GM23338 (cell line): ENCODE data around the gene RGSL1.

Experiments
- EZH2 ChIP-seq: fragments of 200-600 bp; sonication (generic); IDR thresholded peaks from one replicate; pipeline ENCODE4 v1.8.0; 2017; ENCODE audit warnings: antibody characterized with exemption, mild to moderate bottlenecking, low read depth; ENCODE audit not compliant: unreplicated experiment
- STAT1 ChIP-seq: IDR thresholded peaks from one replicate; pipeline ENCODE4 v1.6.1; 2016; ENCODE audit warnings: antibody characterized with exemption; ENCODE audit not compliant: unreplicated experiment
- TF ChIP-seq, protein P1 (sequence below), 2 experiments: fragments of 200-600 bp in 1 of 2; sonication (generic) in 1 of 2; conservative IDR thresholded peaks; 2 replicates each; pipeline versions ENCODE4 v1.5.1 to v1.6.1; 2016 to 2017; ENCODE audit warnings: antibody characterized with exemption in 2 of 2, low read depth in 2 of 2, mild to moderate bottlenecking in 2 of 2, moderate library complexity in 1 of 2

DNA sequence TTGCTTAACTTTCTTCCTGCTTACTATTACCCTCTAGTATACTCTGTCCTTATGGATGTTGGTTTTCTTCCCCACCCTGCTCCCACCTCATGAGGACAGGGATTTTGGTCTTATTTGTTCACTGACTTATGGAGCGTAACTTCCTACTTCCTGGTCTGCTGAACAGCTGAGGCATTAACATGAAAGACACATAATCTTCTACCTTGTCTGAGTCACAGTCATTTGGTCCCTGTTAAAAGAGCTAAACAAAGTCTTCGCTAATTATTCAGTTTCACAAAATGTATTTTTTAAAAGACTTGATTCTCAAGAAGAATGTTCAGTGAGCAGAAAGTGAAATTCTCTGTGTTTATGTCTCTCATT lies 120.6 kb downstream of the RGSL1 start:
- TF ChIP-seq, protein P1, sequence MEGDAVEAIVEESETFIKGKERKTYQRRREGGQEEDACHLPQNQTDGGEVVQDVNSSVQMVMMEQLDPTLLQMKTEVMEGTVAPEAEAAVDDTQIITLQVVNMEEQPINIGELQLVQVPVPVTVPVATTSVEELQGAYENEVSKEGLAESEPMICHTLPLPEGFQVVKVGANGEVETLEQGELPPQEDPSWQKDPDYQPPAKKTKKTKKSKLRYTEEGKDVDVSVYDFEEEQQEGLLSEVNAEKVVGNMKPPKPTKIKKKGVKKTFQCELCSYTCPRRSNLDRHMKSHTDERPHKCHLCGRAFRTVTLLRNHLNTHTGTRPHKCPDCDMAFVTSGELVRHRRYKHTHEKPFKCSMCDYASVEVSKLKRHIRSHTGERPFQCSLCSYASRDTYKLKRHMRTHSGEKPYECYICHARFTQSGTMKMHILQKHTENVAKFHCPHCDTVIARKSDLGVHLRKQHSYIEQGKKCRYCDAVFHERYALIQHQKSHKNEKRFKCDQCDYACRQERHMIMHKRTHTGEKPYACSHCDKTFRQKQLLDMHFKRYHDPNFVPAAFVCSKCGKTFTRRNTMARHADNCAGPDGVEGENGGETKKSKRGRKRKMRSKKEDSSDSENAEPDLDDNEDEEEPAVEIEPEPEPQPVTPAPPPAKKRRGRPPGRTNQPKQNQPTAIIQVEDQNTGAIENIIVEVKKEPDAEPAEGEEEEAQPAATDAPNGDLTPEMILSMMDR (conservative IDR thresholded peaks at IDR 0.05; ENCODE audit: low read depth in 2 of 2), result no peak
- TF ChIP-seq EZH2 (no peak), STAT1 (no peak)
